HepG2 (cell line): ENCODE results near the gene GPA33. TPM values are rescaled to one million over a fixed set of nuclear protein-coding genes. Genes with fewer than 3 reads are reported as not detected.

ENCODE experiments used
- ATAC-seq: fragments of 200-7000 bp; cut with Tn5 transposase; 3 replicates; pipeline ENCODE4 v1.9.1; 2020; ENCODE audit warnings: mild to moderate bottlenecking, moderate library complexity
- BruUV-seq: library from RNA; stranded (reverse); fragments of 400-500 nt; replicated peaks from 2 replicates; lab custom pipeline; 2021; lab: Mats Ljungman, UMichigan
- CTCF ChIA-PET: fragments of 300-600 bp; formaldehyde crosslinking; extraction: SDS; loops from one replicate; lab custom pipeline; 2021; ENCODE audit warnings: low total read pairs, inconsistent platforms, low intra/inter-chr PET ratio; lab: Yijun Ruan, JAX
- POLR2A ChIA-PET: fragments of 350-600 bp; sonication (Branson Sonifier 250); formaldehyde crosslinking; loops from one replicate; lab custom pipeline; 2020; ENCODE audit warnings: antibody characterized with exemption, inconsistent platforms; lab: Yijun Ruan, JAX
- DNase-seq: peaks from one replicate; pipeline ENCODE4 v3.0.0-alpha.2; 2015; ENCODE audit warnings: low spot score
- FAIRE-seq: peaks from 3 replicates; lab custom pipeline; 2011; peaks lifted over from hg19 to GRCh38; lab: Jason Lieb, UNC
- H2AFZ ChIP-seq: one replicate; pipeline ENCODE4 v1.6.1; 2011; ENCODE audit warnings: low read length, inconsistent platforms
- H3K27ac ChIP-seq: fragments of 300-600 bp; 3 replicates; pipeline ENCODE4 v1.8.0; 2011; ENCODE audit warnings: mixed run types, mild to moderate bottlenecking, mixed read lengths, low read length, inconsistent platforms; ENCODE audit not compliant: insufficient read depth; ENCODE audit errors: extremely low read length
- H3K27me3 ChIP-seq, 2 experiments: fragments of 200-600 bp in 1 of 2; 2 replicates in 1 of 2; 3 replicates in 1 of 2; pipeline versions ENCODE4 v1.6.0 to v1.8.0; 2011; ENCODE audit warnings: low read length in 2 of 2, mild to moderate bottlenecking in 2 of 2, moderate library complexity in 2 of 2, inconsistent platforms in 1 of 2; ENCODE audit not compliant: insufficient read depth in 2 of 2, control insufficient read depth in 1 of 2
- H3K36me3 ChIP-seq, 2 experiments: fragments of 200-600 bp in 1 of 2; replicated peaks in 1 of 2; 2 replicates in 1 of 2; 3 replicates in 1 of 2; pipeline versions ENCODE4 v1.5.1 to v1.8.0; 2011; ENCODE audit warnings: low read length in 2 of 2, inconsistent platforms in 1 of 2; ENCODE audit not compliant: insufficient read depth in 2 of 2, control insufficient read depth in 1 of 2
- H3K4me1 ChIP-seq: 2 replicates; pipeline ENCODE4 v1.5.1; 2012; ENCODE audit warnings: low read length, inconsistent platforms; ENCODE audit not compliant: insufficient read depth
- H3K4me2 ChIP-seq: 2 replicates; pipeline ENCODE4 v1.6.0; 2011; ENCODE audit warnings: low read depth, low read length, inconsistent platforms
- H3K4me3 ChIP-seq, 3 experiments: fragments of 200-600 bp in 1 of 3; sonication (generic), shearing (Covaris generic) in 1 of 3; replicated peaks in 1 of 3; 2 replicates each; pipeline ENCODE4 v1.5.1; 2011 to 2016; ENCODE audit warnings: low read length in 3 of 3, inconsistent platforms in 2 of 3, low read depth in 2 of 3, mild to moderate bottlenecking in 2 of 3, control low read depth in 1 of 3, mixed read lengths in 1 of 3; ENCODE audit not compliant: insufficient read depth in 1 of 3
- H3K79me2 ChIP-seq: one replicate; pipeline ENCODE4 v1.6.1; 2011; ENCODE audit warnings: low read length, inconsistent platforms; ENCODE audit not compliant: insufficient read depth
- H3K9ac ChIP-seq: 2 replicates; pipeline ENCODE4 v1.6.0; 2011; ENCODE audit warnings: mild to moderate bottlenecking, low read depth, low read length, inconsistent platforms; ENCODE audit not compliant: insufficient read depth
- H3K9me3 ChIP-seq: 2 replicates; pipeline ENCODE4 v1.5.1; 2012; ENCODE audit warnings: mild to moderate bottlenecking, low read length
- H4K20me1 ChIP-seq: 2 replicates; pipeline ENCODE4 v1.6.0; 2011; ENCODE audit warnings: inconsistent platforms, mild to moderate bottlenecking, low read length, moderate library complexity; ENCODE audit not compliant: insufficient read depth
- ARNT ChIP-seq: fragments of 450-650 bp; IDR thresholded peaks from 2 replicates; pipeline ENCODE4 v1.6.1; 2017
- NFRKB ChIP-seq: fragments of 450-650 bp; IDR thresholded peaks from 2 replicates; pipeline ENCODE4 v1.6.1; 2017
- PHF21A ChIP-seq: sonication (generic); formaldehyde crosslinking; IDR thresholded peaks from 2 replicates; pipeline ENCODE4 v1.5.0; 2020; ENCODE audit warnings: mild to moderate bottlenecking, missing genetic modification reagents
- ZFP62 ChIP-seq: sonication (generic); formaldehyde crosslinking; IDR thresholded peaks from 2 replicates; pipeline ENCODE4 v1.4.0; 2020; ENCODE audit warnings: missing genetic modification reagents
- ZNF337 ChIP-seq: sonication (generic); formaldehyde crosslinking; IDR thresholded peaks from 2 replicates; pipeline ENCODE4 v1.5.1; 2020; ENCODE audit warnings: missing genetic modification reagents, low read depth, mild to moderate bottlenecking, borderline replicate concordance
- WGBS: methylation state at CpG from one replicate; pipeline ENCODE4 v1.1.6; 2017; ENCODE audit warnings: low lambda C conversion rate; 5-methylcytosine and 5-hydroxymethylcytosine counted together
- in situ Hi-C: cut with HindIII; loops from 2 replicates; pipeline ENCODE4 v1.10.0; 2017; ENCODE audit warnings: low pct_unique_long_range_greater_than_20kb; ENCODE audit not compliant: extremely low pct_ligation_motif_present
- intact Hi-C: fragments of 100-400 bp; cut with micrococcal nuclease; formaldehyde crosslinking; loops from one replicate; pipeline ENCODE4 v1.10.0; 2022; ENCODE audit not compliant: unreplicated experiment
- polyA plus RNA-seq, 8 experiments: library from polyadenylated mRNA; depleted of rRNA in 3 of 8; stranded (reverse) in 7 of 8; unstranded in 1 of 8; fragments of >200 nt; fragmentation: Illumina TruSeq in 4 of 8; extraction: Trizol in 4 of 8; gene quantifications; 2 replicates each; pipeline versions ENCODE4 v1.2.1 to v1.2.3, GENCODE V29; 2011 to 2016; ENCODE audit warnings: low read depth in 4 of 8, missing spikeins in 1 of 8, mixed read lengths in 1 of 8; ENCODE audit not compliant: insufficient read depth in 1 of 8
- total RNA-seq, 5 experiments: library from RNA; depleted of rRNA; stranded (reverse); fragments of >200 nt; fragmentation: Illumina TruSeq; extraction: Trizol; gene quantifications; 2 replicates each; pipeline ENCODE4 v1.2.3, GENCODE V29; 2016; ENCODE audit warnings: low read depth in 1 of 5
- TF ChIP-seq, protein P1 (sequence below): sonication (generic); formaldehyde crosslinking; conservative IDR thresholded peaks from 2 replicates; pipeline ENCODE4 v1.8.1; 2023; ENCODE audit warnings: missing genetic modification reagents

Gene GPA33
- total and polyA plus RNA-seq, 2 of the 13 experiments (the other 11 are each of a cell fraction or from before 2014, with no cell fraction given) = not detected

DNA sequence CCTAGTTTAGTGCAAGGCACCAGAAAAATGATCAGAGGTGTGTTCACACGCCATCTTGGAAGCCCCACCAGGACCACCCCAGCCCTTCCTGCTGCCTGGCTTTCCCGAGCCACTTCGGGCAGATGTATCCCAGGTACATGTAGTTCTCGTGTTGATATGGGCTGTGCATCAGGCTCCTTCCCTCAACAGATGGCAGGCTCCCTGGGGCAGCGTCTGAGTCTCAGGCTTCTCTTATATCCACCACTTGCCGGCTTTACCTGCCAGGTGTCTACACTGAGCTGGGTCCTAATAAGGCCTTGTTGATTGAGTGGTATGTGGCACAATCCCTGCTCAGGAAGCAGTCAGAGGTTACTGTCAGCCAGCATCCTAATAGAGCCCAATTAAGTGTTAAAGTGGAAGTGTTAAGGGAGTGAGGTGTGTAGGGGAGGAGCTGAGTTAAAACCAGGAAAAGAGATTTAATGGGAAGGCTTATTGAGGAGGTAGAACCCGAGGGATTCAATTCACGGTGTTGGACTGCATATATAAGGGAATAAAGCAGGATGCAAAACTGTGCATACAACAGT, 8.5 kb downstream of the GPA33 start:
- Histone ChIP-seq H3K4me3 (no peak overlapping the region), H2AFZ (no peak overlapping the region), H4K20me1 (no peaks in the 10 kb centered on the region), H3K27me3 (peaks cover 4 to 24% of the 10 kb centered on the region in 2 experiments; a peak in 3 of 5 replicates), H3K27ac (no peak overlapping the region), H3K79me2 (no peaks in the 10 kb centered on the region), H3K36me3 (no peaks in the 10 kb centered on the region), H3K4me2 (no peak overlapping the region), H3K9ac (no peak overlapping the region), H3K4me1 (peaks cover 14% of the 10 kb centered on the region), H3K9me3 (no peaks in the 10 kb centered on the region)
- ChIA-PET CTCF (no interaction called here), POLR2A (interaction anchor here (1.3 kb wide), 1 partner anchor 139 kb away, joined by 7 read pairs; the partner anchor contains the start of gene POU2F1)
- 51% methylated on average over 8 of the region's 8 CpGs for WGBS
- FAIRE-seq (no peak), DNase-seq (no peak), ATAC-seq (no peak)
- no peak for TF ChIP-seq PHF21A (CRISPR knock-in tag)
- TF ChIP-seq ARNT = no peak
- TF ChIP-seq, protein P1, sequence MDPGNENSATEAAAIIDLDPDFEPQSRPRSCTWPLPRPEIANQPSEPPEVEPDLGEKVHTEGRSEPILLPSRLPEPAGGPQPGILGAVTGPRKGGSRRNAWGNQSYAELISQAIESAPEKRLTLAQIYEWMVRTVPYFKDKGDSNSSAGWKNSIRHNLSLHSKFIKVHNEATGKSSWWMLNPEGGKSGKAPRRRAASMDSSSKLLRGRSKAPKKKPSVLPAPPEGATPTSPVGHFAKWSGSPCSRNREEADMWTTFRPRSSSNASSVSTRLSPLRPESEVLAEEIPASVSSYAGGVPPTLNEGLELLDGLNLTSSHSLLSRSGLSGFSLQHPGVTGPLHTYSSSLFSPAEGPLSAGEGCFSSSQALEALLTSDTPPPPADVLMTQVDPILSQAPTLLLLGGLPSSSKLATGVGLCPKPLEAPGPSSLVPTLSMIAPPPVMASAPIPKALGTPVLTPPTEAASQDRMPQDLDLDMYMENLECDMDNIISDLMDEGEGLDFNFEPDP = no peak
- in situ Hi-C loops (no loop called here), intact Hi-C loops (loop anchor here (10.0 kb wide), 1 partner anchor 623 kb away; no protein-coding TSS in a partner anchor)
- no TSS peak for BruUV-seq

DNA sequence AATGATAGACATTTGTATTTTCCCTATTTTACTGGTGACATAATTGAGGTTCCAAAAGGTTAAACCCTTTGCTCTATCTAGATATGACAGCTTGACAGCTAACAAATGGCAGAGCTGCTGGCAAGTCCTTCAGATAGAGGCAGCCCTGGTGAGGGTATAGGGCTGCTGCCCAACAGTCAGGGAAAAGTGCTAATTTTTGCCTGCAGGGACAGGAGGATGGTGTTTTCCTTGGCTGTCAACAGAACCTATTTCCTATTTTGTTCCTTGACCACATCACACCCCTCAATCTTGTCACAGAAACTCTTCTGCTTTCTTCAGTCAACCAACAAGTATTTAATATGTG, 12.3 kb downstream of the GPA33 start:
- POLR2A ChIA-PET = no interaction called here
- Histone ChIP-seq H3K36me3 (no peaks in the 10 kb centered on the region), H3K9ac (no peak overlapping the region), H3K4me3 (no peak overlapping the region), H3K27ac (no peak overlapping the region), H3K79me2 (no peaks in the 10 kb centered on the region), H3K4me2 (no peak overlapping the region), H3K9me3 (no peaks in the 10 kb centered on the region), H4K20me1 (no peaks in the 10 kb centered on the region), H3K27me3 (no peaks in the 10 kb centered on the region; a peak in 1 of 5 replicates), H2AFZ (no peak overlapping the region), H3K4me1 (peaks cover 8% of the 10 kb centered on the region)
- CTCF ChIA-PET = no interaction called here
- BruUV-seq = no TSS peak
- FAIRE-seq (no peak), DNase-seq (no peak), ATAC-seq (no peak)
- no peak for TF ChIP-seq ZNF337
- TF ChIP-seq NFRKB = no peak
- no peak for TF ChIP-seq ZFP62 (CRISPR knock-in tag)
- intact Hi-C loops = no loop called here
- in situ Hi-C loops = no loop called here
